PC-3 (cell line): ENCODE results near the gene ACVRL1. TPM values are rescaled to one million over a fixed set of nuclear protein-coding genes. Genes with fewer than 3 reads are reported as not detected.

Source experiments
- ATAC-seq: fragments of 200-7000 bp; cut with Tn5 transposase; 2 replicates; pipeline ENCODE4 v1.9.1; 2020; ENCODE audit warnings: mild to moderate bottlenecking, moderate library complexity
- BruUV-seq: library from RNA; stranded (reverse); fragments of 400-500 nt; replicated peaks from 2 replicates; lab custom pipeline; 2021; lab: Mats Ljungman, UMichigan
- CTCF ChIA-PET: fragments of 300-600 bp; sonication (Branson Sonifier 250); formaldehyde crosslinking; loops from one replicate; lab custom pipeline; 2022; ENCODE audit warnings: antibody characterized with exemption; lab: Charles Lee
- POLR2A ChIA-PET: fragments of 300-600 bp; sonication (Branson Sonifier 250); formaldehyde crosslinking; loops from one replicate; lab custom pipeline; 2022; ENCODE audit warnings: antibody characterized with exemption; ENCODE audit not compliant: unreplicated experiment; lab: Charles Lee
- DNase-seq: peaks from one replicate; pipeline ENCODE4 v3.0.0-alpha.2; 2015
- H2AFZ ChIP-seq: fragments of 300-600 bp; sonication (generic); 2 replicates; pipeline ENCODE4 v1.6.0; 2016; ENCODE audit warnings: antibody characterized with exemption, low read length
- H3F3A ChIP-seq: fragments of 300-600 bp; sonication (generic); one replicate; pipeline ENCODE4 v1.6.0; 2017; ENCODE audit warnings: antibody characterized with exemption, low read length, control low read depth, mild to moderate bottlenecking; ENCODE audit not compliant: unreplicated experiment
- H3K27ac ChIP-seq: fragments of 300-600 bp; sonication (generic); 2 replicates; pipeline ENCODE4 v1.5.1; 2016; ENCODE audit warnings: mild to moderate bottlenecking, low read length
- H3K27me3 ChIP-seq: fragments of 300-600 bp; sonication (generic); 2 replicates; pipeline ENCODE4 v1.6.1; 2016; ENCODE audit warnings: low read length, mixed read lengths
- H3K36me3 ChIP-seq: fragments of 300-600 bp; sonication (generic); 2 replicates; pipeline ENCODE4 v1.6.1; 2016; ENCODE audit warnings: low read depth, mixed run types, low read length, mixed read lengths
- H3K4me1 ChIP-seq: fragments of 300-600 bp; sonication (generic); 2 replicates; pipeline ENCODE4 v1.5.1; 2016; ENCODE audit warnings: low read length; ENCODE audit not compliant: insufficient read depth
- H3K4me2 ChIP-seq: fragments of 300-600 bp; sonication (generic); 2 replicates; pipeline ENCODE4 v1.6.0; 2016; ENCODE audit warnings: low read length
- H3K4me3 ChIP-seq: fragments of 300-600 bp; sonication (generic); 2 replicates; pipeline ENCODE4 v1.5.1; 2016; ENCODE audit warnings: mild to moderate bottlenecking, low read length, mixed read lengths
- H3K79me2 ChIP-seq: fragments of 300-600 bp; sonication (generic); 2 replicates; pipeline ENCODE4 v1.6.1; 2017; ENCODE audit warnings: low read length, mixed read lengths
- H3K9ac ChIP-seq: fragments of 300-600 bp; sonication (generic); 2 replicates; pipeline ENCODE4 v1.6.0; 2016; ENCODE audit warnings: mild to moderate bottlenecking, low read length
- H3K9me2 ChIP-seq: fragments of 300-600 bp; sonication (generic); replicated peaks from 2 replicates; pipeline ENCODE4 v1.6.1; 2016; ENCODE audit warnings: mixed run types, low read length, mixed read lengths
- H3K9me3 ChIP-seq: fragments of 300-600 bp; sonication (generic); 2 replicates; pipeline ENCODE4 v1.6.1; 2016; ENCODE audit warnings: low read length, mixed read lengths
- H4K20me1 ChIP-seq: fragments of 300-600 bp; sonication (generic); 2 replicates; pipeline ENCODE4 v1.6.1; 2016; ENCODE audit warnings: low read length, mixed read lengths
- CTCF ChIP-seq: fragments of 300-600 bp; sonication (generic); conservative IDR thresholded peaks from 2 replicates; pipeline ENCODE4 v1.5.1; 2017; ENCODE audit warnings: antibody characterized with exemption, low read depth, mild to moderate bottlenecking, low read length
- EZH2 ChIP-seq: fragments of 300-600 bp; sonication (generic); IDR thresholded peaks from one replicate; pipeline ENCODE4 v1.6.1; 2017; ENCODE audit warnings: antibody characterized with exemption, mild to moderate bottlenecking, low read length; ENCODE audit not compliant: unreplicated experiment
- EZH2phosphoT487 ChIP-seq: fragments of 300-600 bp; sonication (generic); IDR thresholded peaks from 2 replicates; pipeline ENCODE4 v1.6.1; 2018; ENCODE audit warnings: mild to moderate bottlenecking, antibody characterized with exemption, low read length, borderline replicate concordance
- intact Hi-C: fragments of 100-400 bp; cut with micrococcal nuclease; formaldehyde crosslinking; loops from 2 replicates; pipeline ENCODE4 v1.9.0; 2023
- total RNA-seq: library from RNA; depleted of rRNA; stranded (reverse); fragments of >200 nt; gene quantifications from 2 replicates; pipeline ENCODE4 v1.2.3, GENCODE V29; 2014

The ACVRL1 gene
- total RNA-seq, 1 experiment from 2014 or later: not detected

DNA sequence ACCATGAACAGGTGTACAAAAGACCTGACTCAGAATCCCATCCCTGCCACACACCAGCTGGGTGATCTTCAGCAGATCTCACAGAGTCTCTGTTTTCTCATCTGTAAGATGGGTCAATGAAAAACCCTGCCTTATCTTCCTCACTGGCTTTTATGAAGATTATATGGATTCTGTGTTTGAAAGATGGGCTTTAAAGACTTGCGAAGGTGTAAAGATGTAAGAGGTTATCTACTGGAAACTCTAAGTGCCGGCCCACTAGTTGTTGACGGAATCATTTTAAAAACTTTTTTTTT lies 34.7 kb upstream of the ACVRL1 start:
- no peaks in the 10 kb centered on the region for H3K9me3 ChIP-seq
- H3K4me1 ChIP-seq: no peaks in the 10 kb centered on the region
- ATAC-seq: no peak
- no peaks in the 10 kb centered on the region for H3K79me2 ChIP-seq
- H2AFZ ChIP-seq: no peak overlapping the region
- no peak overlapping the region for H3K4me3 ChIP-seq
- no TSS peak for BruUV-seq
- no peaks in the 10 kb centered on the region for H4K20me1 ChIP-seq
- no peak for TF ChIP-seq EZH2
- intact Hi-C loops: no loop called here
- no peaks in the 10 kb centered on the region for H3K36me3 ChIP-seq
- H3K4me2 ChIP-seq: no peak overlapping the region
- H3K9ac ChIP-seq: no peak overlapping the region
- POLR2A ChIA-PET: no interaction called here
- no peaks in the 10 kb centered on the region for H3K9me2 ChIP-seq
- CTCF ChIA-PET: no interaction called here
- no peaks in the 10 kb centered on the region for H3K27me3 ChIP-seq
- no peak for DNase-seq
- no peak overlapping the region for H3K27ac ChIP-seq
- no peaks in the 10 kb centered on the region for H3F3A ChIP-seq

DNA sequence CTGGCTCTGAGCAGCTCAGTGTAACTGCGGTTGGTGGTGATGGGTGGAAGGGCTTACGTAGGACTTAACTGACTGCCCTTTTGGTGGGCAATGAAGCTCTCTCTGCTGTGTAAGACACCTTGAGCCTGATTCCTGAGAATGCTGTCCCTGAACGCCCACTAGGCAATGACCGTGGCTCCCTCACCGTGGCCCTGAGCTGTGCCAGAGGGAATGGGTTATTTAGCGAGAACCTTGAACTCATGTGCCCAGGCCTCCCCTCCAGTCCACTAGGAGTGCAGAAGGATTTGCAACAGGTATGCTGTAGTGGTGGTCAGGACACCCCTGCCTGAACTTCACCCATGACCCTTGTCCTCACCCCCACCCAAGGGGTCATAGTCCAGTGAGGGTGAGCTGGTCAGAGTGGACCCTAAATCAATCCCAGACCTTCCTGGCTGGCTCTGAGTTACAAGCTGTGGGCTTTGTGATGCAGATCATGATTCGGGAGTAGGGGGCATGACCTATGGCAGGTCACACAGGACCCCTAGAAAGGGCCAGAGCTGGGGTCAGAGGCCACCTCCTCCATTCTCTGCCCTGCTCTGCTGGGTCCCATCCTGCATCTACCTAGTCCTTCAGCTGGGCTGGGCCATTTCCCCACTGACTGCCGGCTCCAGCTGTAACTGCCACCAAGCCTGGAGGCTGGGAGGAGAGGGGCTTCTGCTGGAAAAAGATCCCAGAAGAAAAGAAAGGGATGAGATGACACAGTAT lies 33.9 kb upstream of the ACVRL1 start:
- intact Hi-C loops: no loop called here
- ChIA-PET CTCF (no interaction called here), POLR2A (no interaction called here)
- no peaks in the 10 kb centered on the region for H3K27me3 ChIP-seq
- H3K4me1 ChIP-seq: no peaks in the 10 kb centered on the region
- no peak overlapping the region for H3K27ac ChIP-seq
- no peak overlapping the region for H3K9ac ChIP-seq
- H4K20me1 ChIP-seq: no peaks in the 10 kb centered on the region
- no peak for DNase-seq
- H3K9me2 ChIP-seq: no peaks in the 10 kb centered on the region
- H3F3A ChIP-seq: no peaks in the 10 kb centered on the region
- BruUV-seq: no TSS peak
- TF ChIP-seq EZH2: no peak
- no peak for TF ChIP-seq CTCF
- no peak for TF ChIP-seq EZH2phosphoT487
- H2AFZ ChIP-seq: no peak overlapping the region
- no peaks in the 10 kb centered on the region for H3K79me2 ChIP-seq
- no peak overlapping the region for H3K4me3 ChIP-seq
- no peak overlapping the region for H3K4me2 ChIP-seq
- no peaks in the 10 kb centered on the region for H3K9me3 ChIP-seq
- H3K36me3 ChIP-seq: no peaks in the 10 kb centered on the region
- ATAC-seq: no peak

DNA sequence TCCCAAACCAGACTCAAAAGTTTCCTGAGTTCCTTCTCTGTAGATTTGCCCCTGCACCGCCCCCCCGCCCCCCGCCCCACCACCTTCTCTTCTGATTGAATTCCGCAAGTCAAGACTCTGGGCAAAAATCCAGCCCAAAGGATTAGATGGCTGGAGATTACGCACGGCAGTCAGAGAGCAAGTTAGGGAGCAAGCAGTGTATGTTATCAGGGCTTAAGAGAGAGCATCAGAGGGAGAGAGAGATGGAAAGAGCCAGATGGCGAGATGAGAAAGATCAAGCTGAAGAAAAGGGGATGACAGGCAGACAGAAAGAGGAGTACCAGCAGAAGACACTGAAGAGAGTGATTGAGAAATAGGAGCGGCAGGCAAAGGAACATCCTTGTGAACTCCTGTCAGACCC lies 33.3 kb upstream of the ACVRL1 start:
- DNase-seq: no peak
- no peaks in the 10 kb centered on the region for H3K9me2 ChIP-seq
- H2AFZ ChIP-seq: no peak overlapping the region
- H3K4me1 ChIP-seq: no peaks in the 10 kb centered on the region
- ChIA-PET POLR2A (no interaction called here), CTCF (no interaction called here)
- H3K9ac ChIP-seq: no peak overlapping the region
- no peak overlapping the region for H3K4me2 ChIP-seq
- no TSS peak for BruUV-seq
- intact Hi-C loops: no loop called here
- no peak overlapping the region for H3K4me3 ChIP-seq
- H3F3A ChIP-seq: no peaks in the 10 kb centered on the region
- TF ChIP-seq CTCF: no peak
- TF ChIP-seq EZH2: no peak
- TF ChIP-seq EZH2phosphoT487: no peak
- H3K9me3 ChIP-seq: no peaks in the 10 kb centered on the region
- H3K27ac ChIP-seq: no peak overlapping the region
- ATAC-seq: no peak
- no peaks in the 10 kb centered on the region for H3K27me3 ChIP-seq
- H4K20me1 ChIP-seq: no peaks in the 10 kb centered on the region
- no peaks in the 10 kb centered on the region for H3K79me2 ChIP-seq
- no peaks in the 10 kb centered on the region for H3K36me3 ChIP-seq
